Heart left ventricle (tissue), 16 donors: ENCODE data around the gene EDN3. TPM values are rescaled to one million over a fixed set of nuclear protein-coding genes. Genes with fewer than 3 reads are reported as not detected.

Source experiments
- ATAC-seq, 4 donors: fragments of 200-7000 bp; cut with Tn5 transposase; one replicate each; pipeline ENCODE4 v1.9.1; 2020 to 2022; ENCODE audit warnings: moderate library complexity in 4 of 4, mild to moderate bottlenecking in 3 of 4, moderate number of reproducible peaks in 1 of 4
- DNase-seq, 5 donors: peaks; one replicate each; pipeline ENCODE4 v3.0.0-alpha.2; 2020
- H3K27ac ChIP-seq, 12 donors: fragments of 200-600 bp; sonication (generic) in 4 of 12; one replicate each; pipeline versions ENCODE4 v1.5.0 to v1.8.0; 2016 to 2022; ENCODE audit warnings: mild to moderate bottlenecking in 2 of 12
- H3K27me3 ChIP-seq, 9 donors: fragments of 200-600 bp; sonication (generic) in 2 of 9; one replicate each; pipeline versions ENCODE4 v1.5.1 to v1.8.0; 2016 to 2022; ENCODE audit warnings: mild to moderate bottlenecking in 3 of 9
- H3K36me3 ChIP-seq, 9 donors: fragments of 200-600 bp; sonication (generic) in 2 of 9; one replicate each; pipeline versions ENCODE4 v1.5.0 to v1.8.0; 2018 to 2022; ENCODE audit warnings: mild to moderate bottlenecking in 2 of 9
- H3K4me1 ChIP-seq, 12 donors: fragments of 200-600 bp; sonication (generic) in 4 of 12; one replicate each; pipeline versions ENCODE4 v1.5.0 to v1.8.0; 2016 to 2022; ENCODE audit warnings: mild to moderate bottlenecking in 3 of 12
- H3K4me3 ChIP-seq, 12 donors: fragments of 200-600 bp; sonication (generic) in 4 of 12; one replicate each; pipeline versions ENCODE4 v1.5.0 to v1.8.0; 2017 to 2022; ENCODE audit warnings: mild to moderate bottlenecking in 9 of 12, moderate library complexity in 4 of 12
- H3K9me3 ChIP-seq, 12 donors: fragments of 200-600 bp; sonication (generic) in 4 of 12; one replicate each; pipeline versions ENCODE4 v1.5.0 to v1.8.0; 2016 to 2022; ENCODE audit warnings: mild to moderate bottlenecking in 1 of 12
- POLR2A ChIP-seq, 2 donors: fragments of 450-650 bp; IDR thresholded peaks; one replicate each; pipeline ENCODE4 v1.6.1; 2017; ENCODE audit warnings: antibody characterized with exemption in 2 of 2, mild to moderate bottlenecking in 2 of 2, moderate library complexity in 2 of 2
- WGBS, 4 donors: extraction: QIAGEN DNeasy Blood & Tissue Kit in 2 of 4; methylation state at CpG; one replicate each; pipeline versions ENCODE4 v1.1.5 to v1.1.7; 2013 to 2018; 5-methylcytosine and 5-hydroxymethylcytosine counted together
- intact Hi-C, 10 donors: fragments of 100-400 bp; cut with DNase I; formaldehyde crosslinking; loops; one replicate each; pipeline versions ENCODE4 v1.11.1 to v1.14.2; 2022
- polyA plus RNA-seq, 2 donors: library from polyadenylated mRNA; stranded (reverse); fragments of 200-250 nt; gene quantifications; one replicate each; pipeline ENCODE4 v1.2.3, GENCODE V29; 2013
- total RNA-seq, 9 donors: library from RNA; depleted of rRNA in 2 of 9; stranded (reverse); fragments of >200 nt in 2 of 9; fragmentation: NEBNext Ultra II Directional in 3 of 9; extraction: Animal tissue kit (Norgen Biotek cat#: 25700) in 3 of 9; gene quantifications; one replicate each; pipeline versions ENCODE4 v1.1.0 to v1.2.4, GENCODE V29; 2016 to 2023
- TF ChIP-seq, protein P1 (sequence below), 12 donors: fragments of 200-600 bp; sonication (generic) in 4 of 12; IDR thresholded peaks; one replicate each; pipeline versions ENCODE4 v1.5.0 to v1.8.0; 2018 to 2022; ENCODE audit warnings: antibody characterized with exemption in 12 of 12, mild to moderate bottlenecking in 5 of 12
- donor health status: ischemic (EF 13 %, LVEDD 7.1; RV severe dilation, severe dysfunction).
- donor health status: healthy with polysubstance abuse.
- donor health status: DM: no; HTN: yes; CAD: no.
- donor health status: DM: no; HTN: no; CAD: no.
- donor health status: ischemic (EF 25% LVEDD 6.9; RV normal size, moderate dysfunction).
- donor health status: ischemic (EF 25% LVEDD 5.7; RV mildly dilated, moderate dysfunction).
- donor health status: healthy.
- donor health status: DM: yes; HTN: yes; CAD: no.
- donor health status: ischemic (EF 35%, LVEDD 5.7; RV mildly dilated, moderate dysfunction).
- donor health status: nonischemic (EF 11% LVEDD 7.7; RV severe dilation, severe dysfunction).
- donor health status: DM: yes; HTN: yes; CAD: no.
- donor health status: PGD.
- donor health status: ischemic (EF 29% LVEDD 5.4; RV normal size, mild dysfunction).
- donor health status: nonischemic (EF 23%, LVEDD 6.1; RV moderate dilation, normal function).

Gene EDN3
- total and polyA plus RNA-seq, 11 donors = 0.07 to 0.17 TPM; not detected in 9

DNA sequence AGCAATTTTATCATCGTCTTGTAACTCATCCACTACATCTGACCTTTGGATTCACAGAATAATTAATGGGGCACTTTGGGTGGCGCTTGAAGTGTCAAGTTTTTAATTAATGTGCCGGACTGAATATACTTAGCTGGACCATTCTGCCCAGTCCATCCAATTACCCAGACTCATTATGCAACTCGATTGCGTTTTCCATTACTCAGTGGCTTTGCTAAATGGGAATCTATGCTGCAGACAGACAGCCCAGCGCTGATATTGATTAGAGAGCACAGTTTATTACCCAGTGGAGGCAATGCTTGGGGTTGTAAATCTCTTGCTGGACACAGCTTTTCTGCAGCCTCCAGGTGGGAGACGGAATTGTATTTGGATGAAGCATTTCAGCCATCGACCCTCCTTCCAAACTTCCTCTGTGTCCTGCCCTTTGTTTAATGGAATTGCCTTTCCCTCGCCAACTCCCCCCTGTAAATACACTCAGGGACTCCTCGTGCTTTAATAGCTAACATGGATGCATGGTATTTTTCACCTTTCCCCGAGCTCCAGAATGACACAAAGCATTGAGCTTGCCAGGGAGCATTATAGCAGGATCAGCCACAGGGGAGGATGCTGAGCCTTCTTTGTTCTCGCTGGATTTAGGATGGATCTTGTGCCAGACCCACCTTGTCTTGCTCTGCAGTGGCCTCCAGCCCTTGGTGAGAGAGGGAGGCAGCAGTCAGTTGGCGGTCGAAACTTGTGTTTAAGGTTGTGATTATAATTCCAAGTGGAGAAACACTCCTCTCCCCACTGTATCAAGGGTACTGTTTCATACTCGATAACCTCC, 59.7 kb downstream of the EDN3 start:
- no peak overlapping the region for H3K27ac ChIP-seq
- TF ChIP-seq, protein P1, sequence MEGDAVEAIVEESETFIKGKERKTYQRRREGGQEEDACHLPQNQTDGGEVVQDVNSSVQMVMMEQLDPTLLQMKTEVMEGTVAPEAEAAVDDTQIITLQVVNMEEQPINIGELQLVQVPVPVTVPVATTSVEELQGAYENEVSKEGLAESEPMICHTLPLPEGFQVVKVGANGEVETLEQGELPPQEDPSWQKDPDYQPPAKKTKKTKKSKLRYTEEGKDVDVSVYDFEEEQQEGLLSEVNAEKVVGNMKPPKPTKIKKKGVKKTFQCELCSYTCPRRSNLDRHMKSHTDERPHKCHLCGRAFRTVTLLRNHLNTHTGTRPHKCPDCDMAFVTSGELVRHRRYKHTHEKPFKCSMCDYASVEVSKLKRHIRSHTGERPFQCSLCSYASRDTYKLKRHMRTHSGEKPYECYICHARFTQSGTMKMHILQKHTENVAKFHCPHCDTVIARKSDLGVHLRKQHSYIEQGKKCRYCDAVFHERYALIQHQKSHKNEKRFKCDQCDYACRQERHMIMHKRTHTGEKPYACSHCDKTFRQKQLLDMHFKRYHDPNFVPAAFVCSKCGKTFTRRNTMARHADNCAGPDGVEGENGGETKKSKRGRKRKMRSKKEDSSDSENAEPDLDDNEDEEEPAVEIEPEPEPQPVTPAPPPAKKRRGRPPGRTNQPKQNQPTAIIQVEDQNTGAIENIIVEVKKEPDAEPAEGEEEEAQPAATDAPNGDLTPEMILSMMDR (IDR thresholded peaks at IDR 0.05) = no peak
- no peak for TF ChIP-seq POLR2A (IDR thresholded peaks at IDR 0.05)
- H3K4me3 ChIP-seq = no peak overlapping the region
- H3K36me3 ChIP-seq = no peaks in the 10 kb centered on the region
- H3K27me3 ChIP-seq = peaks cover 0 to 31% (median 0%) of the 10 kb centered on the region in 9 donors
- H3K4me1 ChIP-seq = no peaks in the 10 kb centered on the region
- H3K9me3 ChIP-seq = no peaks in the 10 kb centered on the region
- WGBS, 4 donors = 78 to 81% (median 79%) methylated on average over 15 of the region's 15 CpGs
- no peak for DNase-seq
- no peak for ATAC-seq
- intact Hi-C loops = no loop called here

DNA sequence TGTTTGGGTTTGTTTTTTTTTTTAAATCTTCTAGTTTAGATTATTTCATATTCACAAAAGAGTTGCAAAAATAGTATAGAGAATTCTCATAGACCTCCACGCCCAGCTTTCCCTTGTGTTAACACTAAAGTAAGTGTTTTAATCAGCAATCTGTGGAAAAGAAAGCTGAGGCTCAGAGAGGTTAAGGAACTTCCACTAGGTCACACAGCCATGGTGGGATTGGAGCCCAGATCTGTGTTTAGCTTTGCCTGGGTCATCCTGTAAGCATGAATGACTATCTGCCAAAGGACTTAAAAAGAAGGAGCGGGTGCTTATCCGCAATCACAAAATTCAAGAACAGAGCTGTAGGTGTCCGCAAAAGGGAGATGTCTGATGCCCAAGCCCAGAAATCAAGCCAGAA, 60.5 kb downstream of the EDN3 start:
- Histone ChIP-seq H3K27ac (no peak overlapping the region), H3K36me3 (no peaks in the 10 kb centered on the region), H3K9me3 (no peaks in the 10 kb centered on the region), H3K27me3 (peaks cover 0 to 31% (median 0%) of the 10 kb centered on the region in 9 donors), H3K4me3 (no peak overlapping the region), H3K4me1 (no peaks in the 10 kb centered on the region)
- WGBS, 4 donors = 84 to 89% (median 88%) methylated on average over 4 of the region's 4 CpGs
- DNase-seq (no peak), ATAC-seq (no peak)
- intact Hi-C loops = no loop called here
- TF ChIP-seq POLR2A (IDR thresholded peaks at IDR 0.05) = no peak
- TF ChIP-seq, protein P1 (IDR thresholded peaks at IDR 0.05) = no peak

DNA sequence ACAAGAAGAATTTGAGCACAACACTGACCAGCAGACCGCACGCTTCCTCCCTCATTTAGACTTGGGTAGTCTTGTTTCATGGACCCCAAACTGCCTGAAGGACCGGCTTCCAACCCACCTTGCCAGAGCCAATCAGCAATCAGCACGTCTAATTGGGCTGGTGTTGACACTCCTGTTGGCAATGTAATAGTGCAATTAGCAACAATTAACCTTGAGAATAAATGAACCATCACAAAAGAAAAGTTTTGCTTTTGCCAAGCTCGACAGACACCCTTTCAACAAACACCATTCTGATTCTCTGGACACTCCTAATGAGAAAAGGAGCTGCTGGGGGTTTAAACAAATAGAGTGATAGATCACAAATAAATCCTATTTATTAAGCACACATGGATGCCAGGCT, 61.0 kb downstream of the EDN3 start:
- no peaks in the 10 kb centered on the region for H3K4me1 ChIP-seq
- no peaks in the 10 kb centered on the region for H3K9me3 ChIP-seq
- H3K27me3 ChIP-seq = peaks cover 0 to 27% (median 0%) of the 10 kb centered on the region in 9 donors
- intact Hi-C loops = no loop called here
- WGBS, 4 donors = 67 to 86% (median 72%) methylated on average over 5 of the region's 5 CpGs
- no peaks in the 10 kb centered on the region for H3K36me3 ChIP-seq
- H3K27ac ChIP-seq = no peak overlapping the region
- TF ChIP-seq, protein P1 (IDR thresholded peaks at IDR 0.05) = no peak
- no peak for TF ChIP-seq POLR2A (IDR thresholded peaks at IDR 0.05)
- DNase-seq (no peak), ATAC-seq (no peak)
- H3K4me3 ChIP-seq = no peak overlapping the region

DNA sequence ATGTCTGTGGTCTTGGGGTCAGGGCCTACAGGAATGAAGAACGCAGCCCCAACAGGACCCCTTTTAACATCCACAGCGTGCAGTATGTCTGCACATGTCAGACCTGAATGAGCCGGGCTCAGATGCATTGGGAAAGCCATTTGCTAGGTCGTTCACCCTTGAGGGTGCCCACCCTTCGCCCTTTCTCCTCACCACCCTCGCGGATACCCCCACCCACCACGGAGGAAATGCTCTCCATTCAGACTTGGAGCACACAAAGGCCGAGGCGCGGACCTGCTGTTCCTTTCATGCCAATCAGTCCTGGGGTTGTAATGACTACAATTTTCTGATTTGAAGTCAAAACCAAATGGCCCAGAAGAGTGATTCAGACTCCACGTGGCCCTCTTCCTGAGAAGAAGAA, 62.7 kb downstream of the EDN3 start:
- Histone ChIP-seq H3K27me3 (peaks cover 0 to 19% (median 0%) of the 10 kb centered on the region in 9 donors), H3K4me3 (no peak overlapping the region), H3K9me3 (no peaks in the 10 kb centered on the region), H3K36me3 (no peaks in the 10 kb centered on the region), H3K27ac (no peak overlapping the region), H3K4me1 (no peaks in the 10 kb centered on the region)
- DNase-seq (no peak), ATAC-seq (no peak)
- WGBS, 4 donors = 73 to 76% (median 74%) methylated on average over 12 of the region's 12 CpGs
- TF ChIP-seq, protein P1 (IDR thresholded peaks at IDR 0.05) = no peak
- no peak for TF ChIP-seq POLR2A (IDR thresholded peaks at IDR 0.05)
- intact Hi-C loops = no loop called here
